HepG2 (cell line): ENCODE data around the gene DDX46. TPM values are rescaled to one million over a fixed set of nuclear protein-coding genes. Genes with fewer than 3 reads are reported as not detected.

Experiments
- HNRNPL ChIP-seq: fragments of 200-400 bp; formaldehyde crosslinking; IDR thresholded peaks from 2 replicates; pipeline ENCODE4 v1.6.1; 2017; ENCODE audit warnings: mild to moderate bottlenecking, low read depth, low read length
- REL ChIP-seq: sonication (generic); formaldehyde crosslinking; conservative IDR thresholded peaks from 2 replicates; pipeline ENCODE4 v1.8.0; 2022; ENCODE audit warnings: mild to moderate bottlenecking, missing genetic modification reagents, moderate library complexity
- REPIN1 ChIP-seq: sonication (generic); formaldehyde crosslinking; IDR thresholded peaks from 2 replicates; pipeline ENCODE4 v1.8.0; 2022; ENCODE audit warnings: missing genetic modification reagents, low read depth, mild to moderate bottlenecking, borderline replicate concordance
- TGIF2 ChIP-seq: IDR thresholded peaks from 2 replicates; pipeline ENCODE4 v1.6.1; 2016; ENCODE audit warnings: control low read depth, missing compliant biosample characterization
- ZNF441 ChIP-seq: sonication (generic); formaldehyde crosslinking; IDR thresholded peaks from 2 replicates; pipeline ENCODE4 v1.7.0; 2021; ENCODE audit warnings: missing genetic modification reagents, borderline replicate concordance
- ZNF446 ChIP-seq: sonication (generic); formaldehyde crosslinking; IDR thresholded peaks from 2 replicates; pipeline ENCODE4 v1.5.0; 2020; ENCODE audit warnings: mild to moderate bottlenecking, missing genetic modification reagents
- ZNF670 ChIP-seq: sonication (generic); formaldehyde crosslinking; IDR thresholded peaks from 2 replicates; pipeline ENCODE4 v1.8.0; 2022; ENCODE audit warnings: mild to moderate bottlenecking, missing genetic modification reagents, borderline replicate concordance
- ZNF724P ChIP-seq: sonication (generic); formaldehyde crosslinking; IDR thresholded peaks from 2 replicates; pipeline ENCODE4 v1.8.0; 2022; ENCODE audit warnings: missing genetic modification reagents, borderline replicate concordance
- ZNF75D ChIP-seq: sonication (generic); formaldehyde crosslinking; IDR thresholded peaks from 2 replicates; pipeline ENCODE4 v1.8.1; 2023; ENCODE audit warnings: missing genetic modification reagents, mild to moderate bottlenecking, borderline replicate concordance
- ZNF780A ChIP-seq: sonication (generic); formaldehyde crosslinking; IDR thresholded peaks from 2 replicates; pipeline ENCODE4 v1.8.0; 2022; ENCODE audit warnings: mild to moderate bottlenecking, missing genetic modification reagents, moderate library complexity
- polyA plus RNA-seq, 8 experiments: library from polyadenylated mRNA; depleted of rRNA in 3 of 8; stranded (reverse) in 7 of 8; unstranded in 1 of 8; fragments of >200 nt; fragmentation: Illumina TruSeq in 4 of 8; extraction: Trizol in 4 of 8; gene quantifications; 2 replicates each; pipeline versions ENCODE4 v1.2.1 to v1.2.3, GENCODE V29; 2011 to 2016; ENCODE audit warnings: low read depth in 4 of 8, missing spikeins in 1 of 8, mixed read lengths in 1 of 8; ENCODE audit not compliant: insufficient read depth in 1 of 8
- total RNA-seq, 5 experiments: library from RNA; depleted of rRNA; stranded (reverse); fragments of >200 nt; fragmentation: Illumina TruSeq; extraction: Trizol; gene quantifications; 2 replicates each; pipeline ENCODE4 v1.2.3, GENCODE V29; 2016; ENCODE audit warnings: low read depth in 1 of 5
- TF ChIP-seq, protein P1 (sequence below): IDR thresholded peaks from 2 replicates; pipeline ENCODE4 v1.6.1; 2016; ENCODE audit warnings: low read depth
- TF ChIP-seq, protein P2 (sequence below): sonication (generic); formaldehyde crosslinking; IDR thresholded peaks from 2 replicates; pipeline ENCODE4 v1.8.1; 2023; ENCODE audit warnings: mild to moderate bottlenecking, missing genetic modification reagents, borderline replicate concordance
- TF ChIP-seq, protein P3 (sequence below): sonication (generic); formaldehyde crosslinking; IDR thresholded peaks from 2 replicates; pipeline ENCODE4 v1.4.0; 2020; ENCODE audit warnings: missing genetic modification reagents
- TF ChIP-seq, protein P4 (sequence below): IDR thresholded peaks from 2 replicates; pipeline ENCODE4 v1.6.1; 2012; ENCODE audit warnings: low read depth, low read length, improper control_type of control experiment
- TF ChIP-seq, protein P5 (sequence below): sonication (generic); formaldehyde crosslinking; IDR thresholded peaks from 2 replicates; pipeline ENCODE4 v1.5.1; 2020; ENCODE audit warnings: mild to moderate bottlenecking, missing genetic modification reagents, moderate library complexity

The DDX46 gene
- total and polyA plus RNA-seq, 2 of the 13 experiments (the other 11 are each of a cell fraction or from before 2014, with no cell fraction given) = 27.3 to 59.3 TPM

DNA sequence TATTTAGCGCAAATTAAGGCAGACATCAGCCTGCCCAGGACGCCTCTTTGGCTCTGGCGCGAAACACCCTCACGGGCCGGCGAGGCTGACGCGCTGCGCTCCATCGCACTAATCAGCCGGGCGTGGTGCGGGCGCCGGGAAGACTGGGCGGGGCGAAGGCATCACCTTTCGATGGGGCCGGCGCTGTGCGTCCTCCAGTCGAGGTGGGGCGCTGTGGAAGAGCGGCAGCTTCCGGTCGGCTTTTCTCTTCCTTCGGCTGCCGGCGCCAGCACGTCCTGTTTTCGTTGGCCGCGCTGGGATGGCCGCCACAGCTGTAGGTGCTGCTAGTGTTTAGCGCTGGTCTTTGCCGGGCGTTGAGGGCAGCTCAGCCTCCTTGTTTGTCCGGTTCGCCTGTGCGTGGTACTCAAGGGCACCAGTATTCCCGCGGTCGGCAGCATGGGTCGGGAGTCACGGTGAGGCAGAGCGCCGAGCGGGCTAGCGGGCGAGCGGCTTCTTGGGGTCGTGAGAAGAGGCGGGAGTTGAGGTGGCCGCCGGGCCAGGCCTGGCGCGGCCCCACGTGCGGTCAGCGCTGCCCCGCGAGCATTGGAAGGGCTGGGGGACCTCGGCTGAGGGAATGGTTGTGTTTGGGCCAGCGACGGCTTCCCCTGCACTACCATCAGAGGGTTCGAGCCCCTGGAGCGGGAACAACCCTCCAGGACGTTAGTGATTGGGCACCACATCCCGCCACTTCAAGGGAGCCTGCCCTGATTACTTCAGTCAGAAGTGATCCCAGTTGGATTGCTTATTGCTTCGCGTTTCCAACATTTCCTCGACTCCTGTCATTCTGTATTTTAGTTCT, at the start of gene DDX46 (continued):
- no peak; the same call in 1 of the 2 replicates for TF ChIP-seq REL (CRISPR knock-in tag)
- no peak; the same call in 1 of the 2 replicates for TF ChIP-seq ZNF75D (CRISPR knock-in tag)
- peak; percentile 60; the same call in 1 of the 2 replicates for TF ChIP-seq ZNF441 (CRISPR knock-in tag)
- TF ChIP-seq ZNF670 (CRISPR knock-in tag) = peak; percentile 99
- TF ChIP-seq ZNF446 = 0 out of 2 replicates have a peak, but pooled peaks have one; percentile 70
- peak; percentile 81; the same call in 1 of the 2 replicates for TF ChIP-seq ZNF780A (CRISPR knock-in tag)
- TF ChIP-seq, protein P1, sequence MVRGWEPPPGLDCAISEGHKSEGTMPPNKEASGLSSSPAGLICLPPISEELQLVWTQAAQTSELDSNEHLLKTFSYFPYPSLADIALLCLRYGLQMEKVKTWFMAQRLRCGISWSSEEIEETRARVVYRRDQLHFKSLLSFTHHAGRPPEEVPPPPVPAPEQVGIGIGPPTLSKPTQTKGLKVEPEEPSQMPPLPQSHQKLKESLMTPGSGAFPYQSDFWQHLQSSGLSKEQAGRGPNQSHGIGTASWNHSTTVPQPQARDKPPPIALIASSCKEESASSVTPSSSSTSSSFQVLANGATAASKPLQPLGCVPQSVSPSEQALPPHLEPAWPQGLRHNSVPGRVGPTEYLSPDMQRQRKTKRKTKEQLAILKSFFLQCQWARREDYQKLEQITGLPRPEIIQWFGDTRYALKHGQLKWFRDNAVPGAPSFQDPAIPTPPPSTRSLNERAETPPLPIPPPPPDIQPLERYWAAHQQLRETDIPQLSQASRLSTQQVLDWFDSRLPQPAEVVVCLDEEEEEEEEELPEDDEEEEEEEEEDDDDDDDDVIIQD (CRISPR knock-in tag) = peak; percentile 91
- TF ChIP-seq, protein P2, sequence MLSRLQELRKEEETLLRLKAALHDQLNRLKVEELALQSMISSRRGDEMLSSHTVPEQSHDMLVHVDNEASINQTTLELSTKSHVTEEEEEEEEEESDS (CRISPR knock-in tag) = no peak
- peak; percentile 85 for TF ChIP-seq ZNF724P (CRISPR knock-in tag)
- TF ChIP-seq, protein P3, sequence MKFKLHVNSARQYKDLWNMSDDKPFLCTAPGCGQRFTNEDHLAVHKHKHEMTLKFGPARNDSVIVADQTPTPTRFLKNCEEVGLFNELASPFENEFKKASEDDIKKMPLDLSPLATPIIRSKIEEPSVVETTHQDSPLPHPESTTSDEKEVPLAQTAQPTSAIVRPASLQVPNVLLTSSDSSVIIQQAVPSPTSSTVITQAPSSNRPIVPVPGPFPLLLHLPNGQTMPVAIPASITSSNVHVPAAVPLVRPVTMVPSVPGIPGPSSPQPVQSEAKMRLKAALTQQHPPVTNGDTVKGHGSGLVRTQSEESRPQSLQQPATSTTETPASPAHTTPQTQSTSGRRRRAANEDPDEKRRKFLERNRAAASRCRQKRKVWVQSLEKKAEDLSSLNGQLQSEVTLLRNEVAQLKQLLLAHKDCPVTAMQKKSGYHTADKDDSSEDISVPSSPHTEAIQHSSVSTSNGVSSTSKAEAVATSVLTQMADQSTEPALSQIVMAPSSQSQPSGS = peak; percentile 90
- TF ChIP-seq, protein P4, sequence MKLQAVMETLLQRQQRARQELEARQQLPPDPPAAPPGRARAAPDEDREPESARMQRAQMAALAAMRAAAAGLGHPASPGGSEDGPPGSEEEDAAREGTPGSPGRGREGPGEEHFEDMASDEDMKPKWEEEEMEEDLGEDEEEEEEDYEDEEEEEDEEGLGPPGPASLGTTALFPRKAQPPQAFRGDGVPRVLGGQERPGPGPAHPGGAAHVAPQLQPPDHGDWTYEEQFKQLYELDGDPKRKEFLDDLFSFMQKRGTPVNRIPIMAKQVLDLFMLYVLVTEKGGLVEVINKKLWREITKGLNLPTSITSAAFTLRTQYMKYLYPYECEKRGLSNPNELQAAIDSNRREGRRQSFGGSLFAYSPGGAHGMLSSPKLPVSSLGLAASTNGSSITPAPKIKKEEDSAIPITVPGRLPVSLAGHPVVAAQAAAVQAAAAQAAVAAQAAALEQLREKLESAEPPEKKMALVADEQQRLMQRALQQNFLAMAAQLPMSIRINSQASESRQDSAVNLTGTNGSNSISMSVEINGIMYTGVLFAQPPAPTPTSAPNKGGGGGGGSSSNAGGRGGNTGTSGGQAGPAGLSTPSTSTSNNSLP = no peak
- TF ChIP-seq HNRNPL = peak; percentile 70; the same call in 1 of the 2 replicates
- TF ChIP-seq TGIF2 = peak; percentile 57; the same call in 1 of the 2 replicates
- TF ChIP-seq REPIN1 (CRISPR knock-in tag) = peak; percentile 97
- TF ChIP-seq, protein P5, sequence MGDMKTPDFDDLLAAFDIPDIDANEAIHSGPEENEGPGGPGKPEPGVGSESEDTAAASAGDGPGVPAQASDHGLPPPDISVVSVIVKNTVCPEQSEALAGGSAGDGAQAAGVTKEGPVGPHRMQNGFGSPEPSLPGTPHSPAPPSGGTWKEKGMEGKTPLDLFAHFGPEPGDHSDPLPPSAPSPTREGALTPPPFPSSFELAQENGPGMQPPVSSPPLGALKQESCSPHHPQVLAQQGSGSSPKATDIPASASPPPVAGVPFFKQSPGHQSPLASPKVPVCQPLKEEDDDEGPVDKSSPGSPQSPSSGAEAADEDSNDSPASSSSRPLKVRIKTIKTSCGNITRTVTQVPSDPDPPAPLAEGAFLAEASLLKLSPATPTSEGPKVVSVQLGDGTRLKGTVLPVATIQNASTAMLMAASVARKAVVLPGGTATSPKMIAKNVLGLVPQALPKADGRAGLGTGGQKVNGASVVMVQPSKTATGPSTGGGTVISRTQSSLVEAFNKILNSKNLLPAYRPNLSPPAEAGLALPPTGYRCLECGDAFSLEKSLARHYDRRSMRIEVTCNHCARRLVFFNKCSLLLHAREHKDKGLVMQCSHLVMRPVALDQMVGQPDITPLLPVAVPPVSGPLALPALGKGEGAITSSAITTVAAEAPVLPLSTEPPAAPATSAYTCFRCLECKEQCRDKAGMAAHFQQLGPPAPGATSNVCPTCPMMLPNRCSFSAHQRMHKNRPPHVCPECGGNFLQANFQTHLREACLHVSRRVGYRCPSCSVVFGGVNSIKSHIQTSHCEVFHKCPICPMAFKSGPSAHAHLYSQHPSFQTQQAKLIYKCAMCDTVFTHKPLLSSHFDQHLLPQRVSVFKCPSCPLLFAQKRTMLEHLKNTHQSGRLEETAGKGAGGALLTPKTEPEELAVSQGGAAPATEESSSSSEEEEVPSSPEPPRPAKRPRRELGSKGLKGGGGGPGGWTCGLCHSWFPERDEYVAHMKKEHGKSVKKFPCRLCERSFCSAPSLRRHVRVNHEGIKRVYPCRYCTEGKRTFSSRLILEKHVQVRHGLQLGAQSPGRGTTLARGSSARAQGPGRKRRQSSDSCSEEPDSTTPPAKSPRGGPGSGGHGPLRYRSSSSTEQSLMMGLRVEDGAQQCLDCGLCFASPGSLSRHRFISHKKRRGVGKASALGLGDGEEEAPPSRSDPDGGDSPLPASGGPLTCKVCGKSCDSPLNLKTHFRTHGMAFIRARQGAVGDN = peak; percentile 96
- TF ChIP-seq, all 625 proteins: peak for 402
